Esophagus squamous epithelium (tissue), 5 donors: ENCODE results near the gene SGCG. TPM values are rescaled to one million over a fixed set of nuclear protein-coding genes. Genes with fewer than 3 reads are reported as not detected.
"Not testable (repeated sequence)": the region's sequence is repeated elsewhere in the genome, so short reads cannot be mapped to it uniquely, and the experiment has no call there.

Source experiments
- DNase-seq: peaks from one replicate; lab custom pipeline; 2025; lab: John Stamatoyannopoulos, UW
- H3K27ac ChIP-seq, 4 donors: fragments of 200-600 bp; sonication (generic); one replicate each; pipeline ENCODE4 v1.5.1; 2016 to 2019; ENCODE audit warnings: mild to moderate bottlenecking in 1 of 4
- H3K27me3 ChIP-seq, 4 donors: fragments of 200-600 bp; sonication (generic); 1 replicate in 3 of 4; 2 replicates in 1 of 4; pipeline versions ENCODE4 v1.5.1 to v1.6.0; 2017 to 2021; ENCODE audit warnings: antibody characterized with exemption in 1 of 4
- H3K36me3 ChIP-seq, 3 donors: fragments of 200-600 bp; sonication (generic); one replicate each; pipeline ENCODE4 v1.5.1; 2016 to 2019
- H3K4me1 ChIP-seq, 3 donors: fragments of 200-600 bp; sonication (generic); one replicate each; pipeline ENCODE4 v1.5.1; 2017 to 2019
- H3K4me3 ChIP-seq, 4 donors: fragments of 200-600 bp; sonication (generic); 1 replicate in 3 of 4; 2 replicates in 1 of 4; pipeline ENCODE4 v1.5.1; 2016 to 2019; ENCODE audit warnings: mild to moderate bottlenecking in 2 of 4, moderate library complexity in 1 of 4
- H3K9me3 ChIP-seq, 3 donors: fragments of 200-600 bp; sonication (generic); one replicate each; pipeline ENCODE4 v1.5.1; 2016 to 2019
- POLR2A ChIP-seq, 4 donors: fragments of 450-650 bp; IDR thresholded peaks; one replicate each; pipeline ENCODE4 v1.6.1; 2017; ENCODE audit warnings: antibody characterized with exemption in 4 of 4, mild to moderate bottlenecking in 4 of 4, moderate library complexity in 3 of 4
- WGBS, 2 donors: methylation state at CpG; one replicate each; pipeline ENCODE4 v1.1.5; 2018; 5-methylcytosine and 5-hydroxymethylcytosine counted together
- intact Hi-C: fragments of 100-400 bp; cut with DNase I; formaldehyde crosslinking; loops from one replicate; pipeline ENCODE4 v1.15.0; 2022
- total RNA-seq, 4 donors: library from RNA; depleted of rRNA; stranded (reverse); fragments of >200 nt; gene quantifications; one replicate each; pipeline ENCODE4 v1.1.0, GENCODE V29; 2016
- TF ChIP-seq, protein P1 (sequence below), 6 experiments: fragments of 450-650 bp in 4 of 6; fragments of 200-600 bp in 2 of 6; sonication (generic) in 2 of 6; IDR thresholded peaks; one replicate each; pipeline ENCODE4 v1.5.1; 2016 to 2019; ENCODE audit warnings: antibody characterized with exemption in 6 of 6, mild to moderate bottlenecking in 4 of 6, moderate library complexity in 4 of 6
- donor health status: DM: yes; HTN: yes; CAD: no.

Gene SGCG
- total RNA-seq, 4 donors from 2014 or later = 0.57 TPM; not detected in 3

- intact Hi-C loops = no loop called here
- H3K4me3 ChIP-seq = no peak overlapping the region
- WGBS, 2 donors = 21 to 27% methylated on average over 5 of the region's 5 CpGs
- TF ChIP-seq, protein P1, sequence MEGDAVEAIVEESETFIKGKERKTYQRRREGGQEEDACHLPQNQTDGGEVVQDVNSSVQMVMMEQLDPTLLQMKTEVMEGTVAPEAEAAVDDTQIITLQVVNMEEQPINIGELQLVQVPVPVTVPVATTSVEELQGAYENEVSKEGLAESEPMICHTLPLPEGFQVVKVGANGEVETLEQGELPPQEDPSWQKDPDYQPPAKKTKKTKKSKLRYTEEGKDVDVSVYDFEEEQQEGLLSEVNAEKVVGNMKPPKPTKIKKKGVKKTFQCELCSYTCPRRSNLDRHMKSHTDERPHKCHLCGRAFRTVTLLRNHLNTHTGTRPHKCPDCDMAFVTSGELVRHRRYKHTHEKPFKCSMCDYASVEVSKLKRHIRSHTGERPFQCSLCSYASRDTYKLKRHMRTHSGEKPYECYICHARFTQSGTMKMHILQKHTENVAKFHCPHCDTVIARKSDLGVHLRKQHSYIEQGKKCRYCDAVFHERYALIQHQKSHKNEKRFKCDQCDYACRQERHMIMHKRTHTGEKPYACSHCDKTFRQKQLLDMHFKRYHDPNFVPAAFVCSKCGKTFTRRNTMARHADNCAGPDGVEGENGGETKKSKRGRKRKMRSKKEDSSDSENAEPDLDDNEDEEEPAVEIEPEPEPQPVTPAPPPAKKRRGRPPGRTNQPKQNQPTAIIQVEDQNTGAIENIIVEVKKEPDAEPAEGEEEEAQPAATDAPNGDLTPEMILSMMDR (IDR thresholded peaks at IDR 0.05) = no peak
- no peak for TF ChIP-seq POLR2A (IDR thresholded peaks at IDR 0.05)
- DNase-seq = no peak
- no peak overlapping the region for H3K27ac ChIP-seq
- H3K9me3 ChIP-seq = no peaks in the 10 kb centered on the region
- H3K36me3 ChIP-seq = no peaks in the 10 kb centered on the region
- no peaks in the 10 kb centered on the region for H3K27me3 ChIP-seq
- H3K4me1 ChIP-seq = peaks cover 0 to 9% (median 0%) of the 10 kb centered on the region in 3 donors
Measured at GRCh38 chr13:23289917-23290357, 109.2 kb downstream of the SGCG start.

- Histone ChIP-seq H3K4me1 (peaks cover 0 to 9% (median 0%) of the 10 kb centered on the region in 3 donors), H3K36me3 (no peaks in the 10 kb centered on the region), H3K27me3 (no peaks in the 10 kb centered on the region), H3K27ac (no peak overlapping the region), H3K9me3 (no peaks in the 10 kb centered on the region), H3K4me3 (no peak overlapping the region)
- DNase-seq = no peak
- 29 to 45% methylated on average over 1 of the region's 1 CpG for WGBS, 2 donors
- intact Hi-C loops = no loop called here
- TF ChIP-seq, protein P1 (IDR thresholded peaks at IDR 0.05) = no peak
- TF ChIP-seq POLR2A (IDR thresholded peaks at IDR 0.05) = no peak
Measured at GRCh38 chr13:23292586-23292985, 111.8 kb downstream of the SGCG start.

DNA sequence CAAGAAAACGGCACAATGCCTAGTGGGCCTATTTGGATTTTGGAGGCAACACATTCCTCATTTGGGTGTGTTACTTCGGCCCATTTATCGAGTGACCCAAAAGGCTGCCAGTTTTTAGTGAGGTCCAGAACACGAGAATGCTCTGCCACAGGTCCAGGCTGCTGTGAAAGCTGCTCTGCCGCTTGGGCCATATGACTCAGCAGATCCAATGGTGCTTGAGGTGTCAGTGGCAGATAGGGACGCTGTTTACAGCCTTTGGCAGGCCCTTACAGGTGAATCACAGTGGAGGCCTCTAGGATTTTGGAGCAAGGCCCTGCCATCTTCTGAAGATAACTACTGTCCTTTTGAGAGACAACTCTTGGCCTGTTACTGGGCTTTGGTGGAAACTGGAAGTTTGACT is 134.1 kb downstream of the SGCG start:
- intact Hi-C loops, H3K27me3 ChIP-seq, H3K27ac ChIP-seq, H3K36me3 ChIP-seq, H3K9me3 ChIP-seq, H3K4me1 ChIP-seq, H3K4me3 ChIP-seq, DNase-seq: not testable (repeated sequence)
- 60 to 75% methylated on average over 3 to 5 of the region's 6 CpGs for WGBS, 2 donors

DNA sequence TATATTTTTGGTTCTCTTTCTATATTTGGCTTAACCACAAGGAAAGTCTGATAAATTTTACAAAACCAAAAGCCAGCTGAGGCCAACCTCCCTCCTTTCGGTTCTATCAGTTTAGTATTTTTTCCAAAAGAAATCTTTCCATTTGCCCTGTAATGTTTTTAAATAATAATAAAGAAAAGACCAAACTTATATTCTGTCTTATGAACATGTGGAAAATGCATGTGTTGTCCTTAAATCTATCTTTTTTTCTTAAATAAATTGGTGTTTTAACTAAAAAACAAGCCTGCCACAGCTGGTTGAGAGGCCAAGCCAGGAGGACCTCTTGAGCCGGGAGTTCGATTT is 139.1 kb downstream of the SGCG start:
- H3K4me3 ChIP-seq = no peak overlapping the region
- no peaks in the 10 kb centered on the region for H3K27me3 ChIP-seq
- peaks cover 6 to 32% (median 9%) of the 10 kb centered on the region in 3 donors for H3K4me1 ChIP-seq
- DNase-seq = no peak
- intact Hi-C loops = no loop called here
- no peaks in the 10 kb centered on the region for H3K9me3 ChIP-seq
- H3K27ac ChIP-seq = no peak overlapping the region
- H3K36me3 ChIP-seq = no peaks in the 10 kb centered on the region
- TF ChIP-seq, protein P1 (IDR thresholded peaks at IDR 0.05) = no peak
- no peak for TF ChIP-seq POLR2A (IDR thresholded peaks at IDR 0.05)
- 79 to 82% methylated on average over 3 of the region's 3 CpGs for WGBS, 2 donors

DNA sequence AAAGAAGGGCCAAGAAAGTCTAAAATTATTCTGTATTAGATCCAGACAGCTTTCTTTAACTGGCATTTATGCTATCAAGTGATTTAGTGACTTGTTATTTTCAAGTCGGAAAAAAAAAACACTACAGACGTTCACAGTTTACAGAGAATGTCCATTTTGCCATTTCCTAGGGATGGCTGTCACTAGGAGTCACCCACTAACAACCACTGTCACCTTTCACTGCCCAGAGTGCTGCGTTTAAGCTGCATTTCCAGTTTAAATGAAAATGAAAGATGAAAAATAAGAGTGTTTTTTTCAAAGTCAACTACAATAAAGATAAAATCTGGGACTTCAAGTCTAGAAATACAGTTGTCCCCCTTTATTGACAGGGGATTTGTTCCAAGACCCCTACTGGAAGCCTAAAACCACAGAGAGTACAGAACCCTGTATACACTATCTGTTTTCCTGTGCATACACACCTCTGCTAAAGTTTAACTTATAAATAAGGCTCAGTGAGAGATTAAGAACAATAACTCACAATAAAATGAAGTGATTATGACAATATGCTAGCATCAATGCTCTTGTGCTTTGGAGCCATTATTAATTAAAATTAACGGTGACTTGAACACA is 140.3 kb downstream of the SGCG start:
- intact Hi-C loops = no loop called here
- peak overlapping the region in 3 of 4 donors; percentile 19 to 35 (median 33) for H3K27ac ChIP-seq
- peaks cover 6 to 40% (median 9%) of the 10 kb centered on the region in 3 donors for H3K4me1 ChIP-seq
- peak overlapping the region in 2 of 4 donors; percentile 3 to 52 for H3K4me3 ChIP-seq
- no peaks in the 10 kb centered on the region for H3K27me3 ChIP-seq
- TF ChIP-seq, protein P1 (IDR thresholded peaks at IDR 0.05) = no peak
- no peak for TF ChIP-seq POLR2A (IDR thresholded peaks at IDR 0.05)
- H3K9me3 ChIP-seq = no peaks in the 10 kb centered on the region
- 30 to 45% methylated on average over 4 of the region's 4 CpGs for WGBS, 2 donors
- H3K36me3 ChIP-seq = no peaks in the 10 kb centered on the region
- DNase-seq = no peak
